Measurements from ENCODE around the gene KPNB1. TPM values are rescaled to one million over a fixed set of nuclear protein-coding genes. Genes with fewer than 3 reads are reported as not detected.

The KPNB1 gene
- polyA plus RNA-seq, 3 donors, result 5.8 to 83.3 (median 13.2) TPM

DNA sequence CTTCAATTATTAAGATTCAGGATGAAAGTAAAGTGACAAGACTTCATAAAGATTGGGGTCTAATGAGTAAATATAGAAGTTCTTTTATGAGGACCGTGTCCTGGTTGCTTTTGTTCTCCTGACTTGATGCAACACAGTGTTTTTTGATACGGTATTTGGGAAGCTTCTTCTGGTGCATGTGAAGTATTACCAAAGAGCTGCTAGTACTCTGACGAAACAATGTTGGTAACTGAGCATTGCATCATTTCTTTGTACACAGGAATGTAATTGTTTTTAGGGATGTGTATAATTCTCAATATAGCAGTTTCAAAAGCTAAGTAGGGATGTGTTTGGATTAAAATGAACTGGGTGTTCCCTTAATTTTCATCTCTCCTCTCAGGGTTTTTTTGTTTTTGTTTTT is 15.9 kb downstream of the KPNB1 start:
- Histone ChIP-seq H3K27ac (ENCODE audit: low read depth in 1 of 2, low read length in 2 of 2) (peak overlapping the region; percentile 63 to 73), H3K9ac (ENCODE audit: insufficient read depth, low read length, poor library complexity, severe bottlenecking) (peak overlapping the region; percentile 16), H3K27me3 (ENCODE audit: control insufficient read depth in 2 of 2, insufficient read depth in 2 of 2, low read length in 2 of 2) (no peaks in the 10 kb centered on the region), H3K4me1 (ENCODE audit: control insufficient read depth in 1 of 2, insufficient read depth in 2 of 2, low read length in 2 of 2) (peaks cover 45 to 58% of the 10 kb centered on the region in 2 donors), H3K36me3 (replicated peaks in 1 of 2; ENCODE audit: control insufficient read depth in 1 of 2, insufficient read depth in 2 of 2, low read length in 2 of 2) (peaks cover 78 to 85% of the 10 kb centered on the region in 2 donors), H3K4me2 (replicated peaks; ENCODE audit: extremely low read depth, low read length, poor library complexity, severe bottlenecking) (peak overlapping the region; percentile 21), H3K79me2 (ENCODE audit: insufficient read depth, low read length) (peaks cover 54% of the 10 kb centered on the region), H4K20me1 (ENCODE audit: insufficient read depth, low read length) (peaks cover 36% of the 10 kb centered on the region), H2AFZ (ENCODE audit: insufficient read depth, low read depth, low read length, poor library complexity, severe bottlenecking) (no peak overlapping the region), H3K9me3 (replicated peaks in 1 of 2; ENCODE audit: control insufficient read depth in 1 of 2, insufficient read depth in 1 of 2, low read length in 2 of 2) (no peaks in the 10 kb centered on the region), H3K4me3 (replicated peaks in 1 of 3; ENCODE audit: low read depth in 2 of 3, low read length in 3 of 3) (peak overlapping the region in 1 of 3 experiments; percentile 32)
- peaks cover 76 to 92% of the 10 kb centered on the region in 2 donors for H3K36me3 Mint-ChIP-seq
- intact Hi-C loops (cut with micrococcal nuclease), result loop anchor here in 1 of 2 donors (10.0 kb wide), 1 partner anchor 229 kb away; the partner anchor contains the start of gene SP2
- peaks cover 47% of the 10 kb centered on the region for H3K4me1 Mint-ChIP-seq
- peak overlapping the region; percentile 83 to 96 (median 92) for H3K27ac Mint-ChIP-seq
- H3K4me3 Mint-ChIP-seq, result peak overlapping the region in 1 of 2 donors; percentile 16
- DNase-seq, result peak; percentile 63 to 89 (median 86)
- H3K9me3 Mint-ChIP-seq, result no peaks in the 10 kb centered on the region
- 0% methylated on average over 2 of the region's 3 CpGs for WGBS (ENCODE audit: insufficient coverage)
- H3K27me3 Mint-ChIP-seq (ENCODE audit: low read depth in 3 of 3), result peaks cover 0 to 2% (median 0%) of the 10 kb centered on the region in 3 donors
- TF ChIP-seq, protein P1, sequence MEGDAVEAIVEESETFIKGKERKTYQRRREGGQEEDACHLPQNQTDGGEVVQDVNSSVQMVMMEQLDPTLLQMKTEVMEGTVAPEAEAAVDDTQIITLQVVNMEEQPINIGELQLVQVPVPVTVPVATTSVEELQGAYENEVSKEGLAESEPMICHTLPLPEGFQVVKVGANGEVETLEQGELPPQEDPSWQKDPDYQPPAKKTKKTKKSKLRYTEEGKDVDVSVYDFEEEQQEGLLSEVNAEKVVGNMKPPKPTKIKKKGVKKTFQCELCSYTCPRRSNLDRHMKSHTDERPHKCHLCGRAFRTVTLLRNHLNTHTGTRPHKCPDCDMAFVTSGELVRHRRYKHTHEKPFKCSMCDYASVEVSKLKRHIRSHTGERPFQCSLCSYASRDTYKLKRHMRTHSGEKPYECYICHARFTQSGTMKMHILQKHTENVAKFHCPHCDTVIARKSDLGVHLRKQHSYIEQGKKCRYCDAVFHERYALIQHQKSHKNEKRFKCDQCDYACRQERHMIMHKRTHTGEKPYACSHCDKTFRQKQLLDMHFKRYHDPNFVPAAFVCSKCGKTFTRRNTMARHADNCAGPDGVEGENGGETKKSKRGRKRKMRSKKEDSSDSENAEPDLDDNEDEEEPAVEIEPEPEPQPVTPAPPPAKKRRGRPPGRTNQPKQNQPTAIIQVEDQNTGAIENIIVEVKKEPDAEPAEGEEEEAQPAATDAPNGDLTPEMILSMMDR (IDR thresholded peaks at IDR 0.05), result no peak

DNA sequence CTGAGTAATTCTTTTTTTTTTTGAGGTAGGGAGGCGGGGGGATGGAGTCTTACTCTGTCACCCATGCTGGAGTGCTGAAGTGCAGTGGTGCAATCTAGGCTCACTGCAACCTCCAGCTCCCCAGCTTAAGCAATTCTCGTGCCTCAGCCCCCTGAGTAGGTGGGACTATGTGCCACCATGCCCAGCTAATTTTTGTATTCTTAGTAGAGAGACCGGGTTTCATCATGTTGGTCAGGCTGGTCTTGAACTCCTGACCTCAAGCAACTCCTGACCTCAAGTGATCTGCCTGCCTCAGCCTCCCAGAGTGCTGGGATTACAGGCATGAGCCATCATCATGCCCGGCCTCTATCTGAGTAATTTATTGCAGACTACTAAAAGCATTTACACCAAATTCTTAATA is 19.4 kb downstream of the KPNB1 start:
- Mint-ChIP-seq H3K27me3 (ENCODE audit: low read depth in 3 of 3) (peaks cover 0 to 2% (median 0%) of the 10 kb centered on the region in 3 donors), H3K36me3 (peaks cover 78 to 91% of the 10 kb centered on the region in 2 donors), H3K9me3 (no peaks in the 10 kb centered on the region), H3K4me1 (peaks cover 51% of the 10 kb centered on the region), H3K27ac (peak overlapping the region in 6 of 7 donors; percentile 66 to 86 (median 86)), H3K4me3 (no peak overlapping the region)
- Histone ChIP-seq H3K36me3 (replicated peaks in 1 of 2; ENCODE audit: control insufficient read depth in 1 of 2, insufficient read depth in 2 of 2, low read length in 2 of 2) (peaks cover 78 to 85% of the 10 kb centered on the region in 2 donors), H2AFZ (ENCODE audit: insufficient read depth, low read depth, low read length, poor library complexity, severe bottlenecking) (no peak overlapping the region), H3K27ac (ENCODE audit: low read depth in 1 of 2, low read length in 2 of 2) (peak overlapping the region; percentile 26 to 72), H3K27me3 (ENCODE audit: control insufficient read depth in 2 of 2, insufficient read depth in 2 of 2, low read length in 2 of 2) (no peaks in the 10 kb centered on the region), H3K79me2 (ENCODE audit: insufficient read depth, low read length) (peaks cover 48% of the 10 kb centered on the region), H3K9ac (ENCODE audit: insufficient read depth, low read length, poor library complexity, severe bottlenecking) (no peak overlapping the region), H3K4me3 (replicated peaks in 1 of 3; ENCODE audit: low read depth in 2 of 3, low read length in 3 of 3) (no peak overlapping the region), H4K20me1 (ENCODE audit: insufficient read depth, low read length) (peaks cover 48% of the 10 kb centered on the region), H3K4me1 (ENCODE audit: control insufficient read depth in 1 of 2, insufficient read depth in 2 of 2, low read length in 2 of 2) (peaks cover 56 to 61% of the 10 kb centered on the region in 2 donors), H3K4me2 (replicated peaks; ENCODE audit: extremely low read depth, low read length, poor library complexity, severe bottlenecking) (no peak overlapping the region), H3K9me3 (replicated peaks in 1 of 2; ENCODE audit: control insufficient read depth in 1 of 2, insufficient read depth in 1 of 2, low read length in 2 of 2) (no peaks in the 10 kb centered on the region)
- TF ChIP-seq, protein P1 (IDR thresholded peaks at IDR 0.05), result no peak
- no peak for DNase-seq
- intact Hi-C loops (cut with micrococcal nuclease), result loop anchor here in 1 of 2 donors (10.0 kb wide), 1 partner anchor 226 kb away; the partner anchor contains the start of gene SP2
- 71% methylated on average over 1 of the region's 4 CpGs for WGBS (ENCODE audit: insufficient coverage)

Data from CD14-positive monocyte (primary cell).